Tibial artery (tissue), 4 donors: ENCODE measurements around the gene CLBA1.
A peak's percentile ranks its signal among the peaks of the same experiment; 100 is the strongest.
"Not testable (repeated sequence)": the region's sequence is repeated elsewhere in the genome, so short reads cannot be mapped to it uniquely, and the experiment has no call there.

ENCODE experiments used
- DNase-seq, 2 donors: peaks; one replicate each; pipeline ENCODE4 v3.0.0-alpha.2; 2019
- H3K27ac ChIP-seq, 2 donors: fragments of 200-600 bp; sonication (generic) in 1 of 2; 1 replicate in 1 of 2; 2 replicates in 1 of 2; pipeline ENCODE4 v1.5.1; 2018 to 2019; ENCODE audit warnings: mild to moderate bottlenecking in 1 of 2
- H3K27me3 ChIP-seq, 2 donors: fragments of 200-600 bp; sonication (generic) in 1 of 2; one replicate each; pipeline versions ENCODE4 v1.5.1 to v1.6.0; 2016 to 2019
- H3K36me3 ChIP-seq, 3 donors: fragments of 200-600 bp; sonication (generic) in 2 of 3; one replicate each; pipeline ENCODE4 v1.5.1; 2016 to 2019; ENCODE audit warnings: mild to moderate bottlenecking in 2 of 3
- H3K4me1 ChIP-seq, 4 donors: fragments of 200-600 bp; sonication (generic) in 2 of 4; 1 replicate in 3 of 4; 2 replicates in 1 of 4; pipeline ENCODE4 v1.5.1; 2016 to 2019
- H3K4me3 ChIP-seq, 2 donors: fragments of 200-600 bp; sonication (generic) in 1 of 2; 1 replicate in 1 of 2; 2 replicates in 1 of 2; pipeline ENCODE4 v1.5.1; 2018 to 2019; ENCODE audit warnings: mild to moderate bottlenecking in 2 of 2
- H3K9me3 ChIP-seq, 3 donors: fragments of 200-600 bp; sonication (generic) in 1 of 3; one replicate each; pipeline ENCODE4 v1.5.1; 2016 to 2019
- CTCF ChIP-seq, 2 experiments: fragments of 200-600 bp in 1 of 2; fragments of 450-650 bp in 1 of 2; IDR thresholded peaks; one replicate each; pipeline ENCODE4 v1.5.1; 2017 to 2019; ENCODE audit warnings: antibody characterized with exemption in 2 of 2, mild to moderate bottlenecking in 1 of 2, moderate library complexity in 1 of 2
- intact Hi-C: fragments of 100-400 bp; cut with DNase I; formaldehyde crosslinking; loops from one replicate; pipeline ENCODE4 v1.15.0; 2023; ENCODE audit warnings: low total_unique reads

Gene CLBA1

GRCh38 chr14:105028251-105028927 lies 42.8 kb downstream of the CLBA1 start:
- no peak for DNase-seq

DNA sequence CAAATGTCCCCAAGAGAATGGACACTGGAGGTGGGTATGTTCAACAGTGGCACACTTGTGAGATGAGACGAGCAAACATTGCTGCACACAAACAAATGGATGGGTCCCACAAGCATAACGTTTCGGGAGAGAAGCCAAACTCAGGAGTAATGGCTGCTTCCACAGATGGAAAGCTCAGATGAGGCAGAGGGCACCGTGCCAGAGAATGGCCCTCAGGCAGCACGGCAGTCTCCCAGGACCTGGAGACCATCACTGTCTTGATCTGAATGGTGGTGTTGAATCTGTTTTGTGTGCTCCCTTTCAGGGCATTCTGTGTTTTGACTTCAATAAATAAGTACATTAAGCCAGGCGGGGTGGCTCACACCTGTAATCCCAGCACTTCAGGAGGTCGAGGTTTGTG lies 43.8 kb downstream of the CLBA1 start:
- Histone ChIP-seq H3K27me3 (no peaks in the 10 kb centered on the region), H3K36me3 (no peaks in the 10 kb centered on the region), H3K27ac (no peak overlapping the region), H3K4me3 (no peak overlapping the region), H3K9me3 (no peaks in the 10 kb centered on the region), H3K4me1 (peaks cover 0 to 9% (median 0%) of the 10 kb centered on the region in 4 donors)
- TF ChIP-seq CTCF (IDR thresholded peaks at IDR 0.05), result no peak
- no peak for DNase-seq
- intact Hi-C loops, result no loop called here

More at GRCh38 chr14:105028251-105028927, 42.8 kb downstream of the CLBA1 start:
- Histone ChIP-seq H3K4me1 (peaks cover 0 to 9% (median 0%) of the 10 kb centered on the region in 4 donors), H3K27ac (no peak overlapping the region), H3K4me3 (no peak overlapping the region), H3K36me3 (no peaks in the 10 kb centered on the region), H3K27me3 (no peaks in the 10 kb centered on the region), H3K9me3 (no peaks in the 10 kb centered on the region)
- TF ChIP-seq CTCF (IDR thresholded peaks at IDR 0.05), result no peak
- intact Hi-C loops, result no loop called here

DNA sequence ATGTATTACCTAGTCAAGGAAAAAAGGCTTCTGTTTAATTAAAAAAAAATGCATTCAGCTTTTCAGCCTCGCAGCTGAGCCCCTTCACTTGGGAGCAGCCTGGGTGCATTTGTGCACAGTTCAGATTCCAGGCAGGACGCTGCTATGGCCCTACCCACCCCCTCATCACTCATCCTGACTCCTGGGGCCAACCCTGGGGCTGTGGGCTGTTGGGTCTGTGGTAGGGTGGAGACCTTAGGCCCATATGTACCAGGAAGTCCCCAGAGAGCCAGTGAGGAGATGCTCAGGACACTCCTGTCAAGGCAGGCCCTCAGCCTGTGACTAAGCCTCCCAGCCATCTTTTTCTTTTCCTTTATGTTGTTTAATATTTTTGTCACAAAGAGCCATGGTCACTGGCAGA lies 44.6 kb downstream of the CLBA1 start:
- TF ChIP-seq CTCF (IDR thresholded peaks at IDR 0.05), result no peak
- H3K27me3 ChIP-seq, result no peaks in the 10 kb centered on the region
- intact Hi-C loops, result no loop called here
- H3K27ac ChIP-seq, result no peak overlapping the region
- H3K36me3 ChIP-seq, result no peaks in the 10 kb centered on the region
- no peak overlapping the region for H3K4me3 ChIP-seq
- H3K9me3 ChIP-seq, result no peaks in the 10 kb centered on the region
- no peak for DNase-seq
- peaks cover 0 to 9% (median 0%) of the 10 kb centered on the region in 4 donors for H3K4me1 ChIP-seq

DNA sequence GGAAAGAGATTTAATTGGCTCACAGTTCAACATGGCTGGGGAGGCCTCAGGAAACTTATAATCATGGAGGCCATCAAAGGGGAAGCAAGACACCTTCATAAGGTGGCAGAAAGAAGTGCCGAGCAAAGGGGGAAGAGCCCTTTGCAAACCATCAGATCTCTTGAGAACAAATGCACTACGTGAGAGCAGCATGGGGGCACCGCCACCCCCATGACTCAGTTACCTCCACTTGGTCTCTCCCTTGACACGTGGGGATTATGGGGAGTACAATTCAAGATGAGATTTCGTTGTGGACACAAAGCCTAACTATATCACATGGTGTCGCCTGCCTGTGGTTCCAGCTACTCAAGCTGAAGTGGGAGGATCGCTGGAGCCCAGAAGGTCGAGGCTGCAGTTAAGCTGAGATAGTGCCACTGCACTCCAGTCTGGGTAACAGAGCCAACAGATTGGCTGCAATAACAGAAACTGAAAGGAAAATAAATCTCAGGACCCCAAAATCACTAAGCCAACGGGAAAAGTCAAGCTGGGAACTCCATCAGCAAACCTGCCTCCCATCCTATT lies 45.3 kb downstream of the CLBA1 start:
- Histone ChIP-seq H3K27ac (no peak overlapping the region), H3K4me1 (peaks cover 0 to 9% (median 0%) of the 10 kb centered on the region in 4 donors), H3K36me3 (no peaks in the 10 kb centered on the region), H3K27me3 (no peaks in the 10 kb centered on the region), H3K9me3 (no peaks in the 10 kb centered on the region), H3K4me3 (no peak overlapping the region)
- intact Hi-C loops, result no loop called here
- no peak for TF ChIP-seq CTCF (IDR thresholded peaks at IDR 0.05)
- no peak for DNase-seq

DNA sequence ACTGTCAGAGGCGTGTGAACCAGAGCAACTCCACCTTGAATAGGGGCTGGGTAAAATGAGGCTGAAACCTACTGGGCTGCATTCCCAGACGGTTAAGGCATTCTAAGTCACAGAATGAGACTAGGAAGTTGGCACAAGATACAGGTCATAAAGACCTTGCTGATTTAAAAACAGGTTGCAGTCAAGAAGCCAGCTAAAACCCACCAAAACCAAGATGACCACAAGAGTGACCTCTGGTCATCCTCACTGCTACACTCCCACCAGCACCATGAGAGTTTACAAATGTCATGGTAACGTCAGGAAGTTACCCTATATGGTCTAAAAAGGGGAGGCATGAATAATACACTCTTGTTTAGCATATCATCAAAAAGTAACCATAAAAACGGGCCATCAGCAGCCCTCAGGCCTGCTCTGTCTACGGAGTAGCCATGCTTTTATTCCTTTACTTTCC lies 46.9 kb downstream of the CLBA1 start:
- intact Hi-C loops, H3K9me3 ChIP-seq: not testable (repeated sequence)

DNA sequence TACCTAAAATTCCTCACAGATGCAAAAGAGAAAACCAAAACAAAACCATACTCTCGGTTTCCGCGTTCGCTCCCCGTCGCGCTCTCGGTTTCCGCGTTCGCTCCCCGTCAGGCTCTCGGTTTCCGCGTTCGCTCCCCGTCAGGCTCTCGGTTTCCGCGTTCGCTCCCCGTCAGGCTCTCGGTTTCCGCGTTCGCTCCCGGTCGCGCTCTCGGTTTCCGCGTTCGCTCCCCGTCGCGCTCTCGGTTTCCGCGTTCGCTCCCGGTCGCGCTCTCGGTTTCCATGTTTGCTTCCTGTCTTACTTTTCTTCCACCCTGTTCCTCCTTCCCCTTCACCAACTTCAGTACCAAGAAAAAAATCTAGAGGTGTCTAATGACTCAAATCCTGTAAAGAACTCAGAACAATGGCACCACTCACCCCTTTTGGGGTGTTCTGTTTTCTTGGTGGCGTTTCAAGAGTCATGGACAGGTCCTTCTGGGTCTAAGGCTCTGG lies 47.9 kb downstream of the CLBA1 start:
- H3K27me3 ChIP-seq, result not testable (repeated sequence)

More for the DNA sequence above, 46.9 kb downstream of the CLBA1 start:
- not testable (repeated sequence) for H3K4me1 ChIP-seq, H3K27me3 ChIP-seq, H3K36me3 ChIP-seq, DNase-seq, H3K27ac ChIP-seq, H3K4me3 ChIP-seq

More for the DNA sequence above, 47.9 kb downstream of the CLBA1 start:
- H3K4me1 ChIP-seq, H3K27ac ChIP-seq, intact Hi-C loops, H3K36me3 ChIP-seq, H3K9me3 ChIP-seq, DNase-seq: not testable (repeated sequence)
- H3K4me3 ChIP-seq, result peak overlapping the region; percentile 20 to 25
